Measurements from ENCODE around the gene BARX1.

- TF ChIP-seq CTCF (IDR thresholded peaks at IDR 0.05; ENCODE audit: low read length) (no peak), EZH2phosphoT487 (IDR thresholded peaks at IDR 0.05; ENCODE audit: low read length) (no peak), EZH2 (optimal IDR thresholded peaks at IDR 0.05; ENCODE audit: low read depth, low read length) (no peak)
Measured at GRCh38 chr9:93902780-93903655, 52.1 kb downstream of the BARX1 start.
